Panc1 (cell line): ENCODE data around the gene CDR2L. TPM values are rescaled to one million over a fixed set of nuclear protein-coding genes. Genes with fewer than 3 reads are reported as not detected.
A peak's percentile ranks its signal among the peaks of the same experiment; 100 is the strongest.

Source experiments
- ATAC-seq: fragments of 200-7000 bp; cut with Tn5 transposase; 2 replicates; pipeline ENCODE4 v1.9.1; 2020; ENCODE audit warnings: mild to moderate bottlenecking, moderate library complexity
- BruUV-seq: library from RNA; stranded (reverse); fragments of 400-500 nt; replicated peaks from 2 replicates; lab custom pipeline; 2021; lab: Mats Ljungman, UMichigan
- CTCF ChIA-PET: fragments of 300-600 bp; sonication (Branson Sonifier 250); formaldehyde crosslinking; loops from one replicate; lab custom pipeline; 2022; ENCODE audit warnings: antibody characterized with exemption; lab: Charles Lee
- POLR2A ChIA-PET: fragments of 300-600 bp; sonication (Branson Sonifier 250); formaldehyde crosslinking; loops from one replicate; lab custom pipeline; 2022; ENCODE audit warnings: antibody characterized with exemption; lab: Charles Lee
- DNase-seq: peaks from one replicate; pipeline ENCODE4 v3.0.0-alpha.2; 2010; ENCODE audit warnings: low read depth, low spot score
- H3K27ac ChIP-seq: 2 replicates; pipeline ENCODE4 v1.5.1; 2011; ENCODE audit warnings: mild to moderate bottlenecking, low read length, inconsistent platforms
- H3K27me3 ChIP-seq: fragments of 200-500 bp; sonication (Bioruptor generic); 2 replicates; pipeline ENCODE4 v1.6.0; 2014; ENCODE audit warnings: low read length, inconsistent platforms; ENCODE audit not compliant: control insufficient read depth, insufficient read depth
- H3K36me3 ChIP-seq: fragments of 200-500 bp; sonication (Bioruptor generic); 2 replicates; pipeline ENCODE4 v1.5.1; 2014; ENCODE audit warnings: inconsistent platforms, mild to moderate bottlenecking, low read length, moderate library complexity; ENCODE audit not compliant: control insufficient read depth, insufficient read depth
- H3K4me1 ChIP-seq: 2 replicates; pipeline ENCODE4 v1.5.1; 2011; ENCODE audit warnings: inconsistent platforms, mild to moderate bottlenecking, low read length, moderate library complexity; ENCODE audit not compliant: control insufficient read depth, insufficient read depth
- H3K4me3 ChIP-seq, 2 experiments: 2 replicates each; pipeline ENCODE4 v1.5.1; 2011 to 2012; ENCODE audit warnings: low read depth in 2 of 2, low read length in 2 of 2, mild to moderate bottlenecking in 2 of 2, inconsistent platforms in 1 of 2, moderate library complexity in 1 of 2
- H3K9me3 ChIP-seq: fragments of 200-500 bp; sonication (Bioruptor generic); 2 replicates; pipeline ENCODE4 v1.5.1; 2014; ENCODE audit warnings: low read depth, mild to moderate bottlenecking, inconsistent platforms, low read length, moderate library complexity; ENCODE audit not compliant: control insufficient read depth, insufficient read depth
- CTCF ChIP-seq: fragments of 450-650 bp; IDR thresholded peaks from 2 replicates; pipeline ENCODE4 v1.5.1; 2017; ENCODE audit warnings: mild to moderate bottlenecking
- POLR2AphosphoS5 ChIP-seq: IDR thresholded peaks from 2 replicates; pipeline ENCODE4 v1.6.1; 2012; ENCODE audit warnings: mild to moderate bottlenecking, low read depth, low read length, moderate library complexity
- REST ChIP-seq, 2 experiments: IDR thresholded peaks; 2 replicates each; pipeline ENCODE4 v1.6.1; 2011 to 2012; ENCODE audit warnings: low read depth in 2 of 2, control low read depth in 1 of 2, low read length in 1 of 2, mild to moderate bottlenecking in 1 of 2, moderate library complexity in 1 of 2; ENCODE audit not compliant: insufficient read depth in 1 of 2
- SIN3A ChIP-seq: IDR thresholded peaks from 2 replicates; pipeline ENCODE4 v1.6.1; 2012; ENCODE audit warnings: low read depth, mild to moderate bottlenecking, low read length, moderate library complexity, borderline replicate concordance; ENCODE audit not compliant: insufficient read depth
- TCF7L2 ChIP-seq: IDR thresholded peaks from 2 replicates; pipeline ENCODE4 v1.6.1; 2011; ENCODE audit warnings: mild to moderate bottlenecking, low read depth, low read length, inconsistent platforms
- in situ Hi-C: cut with HindIII; loops from 2 replicates; pipeline ENCODE4 v1.10.0; 2016; ENCODE audit warnings: low sequenced_read_pairs, low pct_unique_long_range_greater_than_20kb
- intact Hi-C: fragments of 100-400 bp; cut with micrococcal nuclease; formaldehyde crosslinking; loops from one replicate; pipeline ENCODE4 v1.10.0; 2022; ENCODE audit not compliant: unreplicated experiment
- total RNA-seq: library from RNA; stranded (reverse); gene quantifications from one replicate; pipeline ENCODE4 v1.2.1, GENCODE V29; 2021; ENCODE audit not compliant: unreplicated experiment

Gene CDR2L
- total RNA-seq, 1 experiment from 2014 or later = 32.0 TPM

- Histone ChIP-seq H3K9me3 (no peaks in the 10 kb centered on the region), H3K36me3 (no peaks in the 10 kb centered on the region), H3K4me1 (peaks cover 10% of the 10 kb centered on the region; the same call in 1 of the 2 replicates), H3K27ac (0 out of 2 replicates have a peak overlapping the region, but pooled peaks have one; percentile 3), H3K27me3 (no peaks in the 10 kb centered on the region), H3K4me3 (peak overlapping the region; percentile 66 to 88)
- ATAC-seq (no peak), DNase-seq (no peak)
- no TSS peak for BruUV-seq
- intact Hi-C loops (loop anchor here (2.0 kb wide), 1 partner anchor 72 kb away; no protein-coding TSS in a partner anchor), in situ Hi-C loops (no loop called here)
- TF ChIP-seq CTCF (no peak), POLR2AphosphoS5 (no peak), TCF7L2 (no peak), REST (IDR thresholded peaks at IDR 0.05; ENCODE audit: insufficient read depth in 1 of 2, low read depth in 2 of 2, low read length in 1 of 2) (no peak), SIN3A (0 out of 2 replicates have a peak, but pooled peaks have one; percentile 42)
- ChIA-PET CTCF (interaction anchor here (1.1 to 1.6 kb wide), 2 partner anchors 69 to 71 kb away, joined by 3 to 12 read pairs; no protein-coding TSS in a partner anchor), POLR2A (interaction anchor here (0.9 to 1.5 kb wide), 2 partner anchors 20 to 21 kb away, joined by 3 read pairs; no protein-coding TSS in a partner anchor)
Measured at GRCh38 chr17:75032720-75033280, 45.4 kb downstream of the CDR2L start.

GRCh38 chr17:75033346-75034235 is 46.2 kb downstream of the CDR2L start:
- BruUV-seq = no TSS peak
- intact Hi-C loops (loop anchor here (2.0 kb wide), 1 partner anchor 73 kb away; no protein-coding TSS in a partner anchor), in situ Hi-C loops (no loop called here)
- H3K27me3 ChIP-seq = no peaks in the 10 kb centered on the region
- peaks cover 10% of the 10 kb centered on the region; the same call in 1 of the 2 replicates for H3K4me1 ChIP-seq
- ChIA-PET CTCF (interaction anchor here (1.7 to 3.7 kb wide), 2 partner anchors 21 to 72 kb away, joined by 6 to 29 read pairs; no protein-coding TSS in a partner anchor), POLR2A (interaction anchor here (0.7 to 2.2 kb wide), 2 partner anchors 21 to 52 kb away, joined by 3 to 10 read pairs; partner anchors contain the start of gene MRPL58)
- no peaks in the 10 kb centered on the region for H3K9me3 ChIP-seq
- TF ChIP-seq REST (IDR thresholded peaks at IDR 0.05; ENCODE audit: insufficient read depth in 1 of 2, low read depth in 2 of 2, low read length in 1 of 2) (0 out of 4 replicates have a peak, but pooled peaks of 1 of the 2 experiments have one; percentile 38), SIN3A (0 out of 2 replicates have a peak, but pooled peaks have one; percentile 91), TCF7L2 (no peak)
- peak overlapping the region; percentile 86 for H3K27ac ChIP-seq
- no peaks in the 10 kb centered on the region for H3K36me3 ChIP-seq
- ATAC-seq (peak; percentile 74), DNase-seq (peak; percentile 92)
- peak overlapping the region; percentile 66 to 88 for H3K4me3 ChIP-seq
